GM21717 (cell line): ENCODE data around the gene CHRNB1.

Source experiments
- ATAC-seq: cut with Tn5 transposase; IDR thresholded peaks from one replicate; pipeline ENCODE4 v1.9.1; 2021; ENCODE audit warnings: mild to moderate bottlenecking, moderate library complexity; ENCODE audit not compliant: unreplicated experiment

CHRNB1 gene

DNA sequence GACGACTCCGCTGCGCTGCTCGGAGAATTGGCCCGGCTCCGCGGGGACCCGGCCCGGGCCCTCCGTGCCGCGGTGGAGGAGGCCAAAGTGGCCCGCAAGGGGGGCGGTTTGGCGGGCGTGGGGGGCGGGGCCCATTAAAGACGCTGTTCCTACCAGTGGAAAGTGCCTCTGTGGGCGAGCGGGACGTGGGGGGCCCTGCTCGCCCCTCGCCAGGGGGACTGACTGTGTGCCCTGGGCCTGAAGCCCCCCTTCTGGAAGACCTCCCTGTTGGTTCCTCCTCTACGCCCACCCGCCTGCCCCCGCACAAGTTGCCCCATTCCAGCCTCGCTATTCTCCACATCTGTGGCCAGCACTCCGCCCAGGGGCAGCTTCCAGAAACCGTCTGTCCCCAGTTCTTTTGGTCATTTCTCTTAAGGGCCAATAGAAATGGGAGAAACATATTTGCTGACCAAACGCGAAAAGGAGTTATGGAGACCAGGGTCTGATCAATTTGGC, 7.4 kb upstream of the CHRNB1 start:
- ATAC-seq: no peak

- no peak for ATAC-seq
Measured at GRCh38 chr17:7437950-7438614, 6.8 kb upstream of the CHRNB1 start.

GRCh38 chr17:7438656-7439460, 6.0 kb upstream of the CHRNB1 start:
- no peak for ATAC-seq

DNA sequence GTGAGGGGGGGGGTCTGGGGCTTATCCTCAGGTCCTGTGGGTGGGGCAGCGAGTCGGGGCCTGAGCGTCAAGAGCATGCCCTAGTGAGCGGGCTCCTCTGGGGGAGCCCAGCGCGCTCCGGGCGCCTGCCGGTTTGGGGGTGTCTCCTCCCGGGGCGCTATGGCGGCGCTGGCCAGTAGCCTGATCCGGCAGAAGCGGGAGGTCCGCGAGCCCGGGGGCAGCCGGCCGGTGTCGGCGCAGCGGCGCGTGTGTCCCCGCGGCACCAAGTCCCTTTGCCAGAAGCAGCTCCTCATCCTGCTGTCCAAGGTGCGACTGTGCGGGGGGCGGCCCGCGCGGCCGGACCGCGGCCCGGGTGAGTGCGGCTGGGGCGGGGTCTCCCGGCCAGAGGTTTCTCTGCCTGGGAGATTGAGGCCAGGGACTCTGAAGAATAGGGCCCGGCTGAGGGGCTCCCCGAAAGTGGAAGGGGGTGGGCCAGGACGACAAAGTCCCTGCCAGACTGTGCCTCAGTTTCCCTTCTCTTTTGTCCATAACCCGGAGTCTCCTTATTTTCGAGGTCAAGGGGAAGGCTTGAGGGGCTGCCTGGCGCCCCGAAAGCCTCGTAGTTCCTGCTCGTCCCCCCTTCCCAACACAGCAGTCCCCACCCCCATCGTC, 5.3 kb upstream of the CHRNB1 start, which contains the start of gene FGF11:
Gene FGF11, plus strand, starts transcription at position 51 of the 651 bp plus-strand sequence. Its CDS starts 109 bp downstream, at position 160.
- no peak for ATAC-seq

GRCh38 chr17:7440113-7440833, 4.6 kb upstream of the CHRNB1 start:
- ATAC-seq: no peak

GRCh38 chr17:7440834-7441195, 4.0 kb upstream of the CHRNB1 start:
- ATAC-seq: no peak

GRCh38 chr17:7441266-7441665, 3.6 kb upstream of the CHRNB1 start:
- no peak for ATAC-seq

GRCh38 chr17:7442142-7442541, 2.7 kb upstream of the CHRNB1 start:
- ATAC-seq: no peak

DNA sequence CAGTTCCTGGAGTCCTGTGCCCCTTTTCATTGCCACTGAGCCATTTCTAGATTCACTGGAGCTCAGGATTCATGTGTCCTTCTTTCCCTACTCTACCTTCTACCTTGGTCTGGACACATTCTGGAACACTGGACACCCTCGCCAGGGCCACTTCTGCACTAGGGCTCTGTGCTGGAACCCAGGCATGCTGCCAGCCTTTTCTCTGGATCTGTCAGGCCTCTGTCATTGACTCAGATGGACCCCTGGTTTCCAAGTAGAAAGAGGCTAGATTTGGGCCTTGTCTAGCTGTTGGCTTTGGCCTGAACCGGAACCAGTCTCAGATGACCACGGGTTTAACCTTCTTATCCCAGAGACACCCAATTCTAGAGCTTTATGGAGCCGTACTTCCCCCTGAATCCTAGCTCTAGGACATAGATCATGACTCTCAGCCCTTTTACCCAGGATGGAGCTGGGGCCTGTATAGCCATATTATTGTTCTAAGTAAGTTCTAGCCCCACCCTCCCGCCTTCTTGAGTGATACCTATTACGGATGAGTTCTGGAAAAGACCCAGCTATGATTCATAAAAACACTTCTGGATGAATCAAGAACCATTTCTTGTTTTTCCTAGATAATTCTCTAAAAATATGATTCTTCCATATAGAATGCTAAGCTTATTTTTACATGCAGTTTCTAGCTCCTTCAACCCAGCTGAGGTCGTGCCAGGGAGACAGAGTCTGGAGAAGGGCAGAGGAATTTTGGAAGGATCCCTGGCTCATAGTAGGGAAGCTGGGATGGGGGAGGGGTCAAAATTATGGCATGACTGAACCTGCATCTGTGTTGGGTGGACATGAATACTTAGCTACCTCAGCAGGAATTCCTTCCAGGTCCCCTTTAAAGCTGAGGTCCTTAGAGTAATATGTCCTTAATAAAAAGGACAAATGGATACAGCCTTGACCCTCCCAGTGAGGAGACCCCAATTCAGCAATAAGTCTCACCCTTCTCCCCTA, 1.1 kb upstream of the CHRNB1 start:
- ATAC-seq: no peak

- ATAC-seq: no peak
Measured at GRCh38 chr17:7445619-7445968, 733 bp downstream of the CHRNB1 start.

GRCh38 chr17:7448461-7448860, 3.6 kb downstream of the CHRNB1 start:
- no peak for ATAC-seq

- no peak for ATAC-seq
Measured at GRCh38 chr17:7459961-7460545, 15.2 kb downstream of the CHRNB1 start.

DNA sequence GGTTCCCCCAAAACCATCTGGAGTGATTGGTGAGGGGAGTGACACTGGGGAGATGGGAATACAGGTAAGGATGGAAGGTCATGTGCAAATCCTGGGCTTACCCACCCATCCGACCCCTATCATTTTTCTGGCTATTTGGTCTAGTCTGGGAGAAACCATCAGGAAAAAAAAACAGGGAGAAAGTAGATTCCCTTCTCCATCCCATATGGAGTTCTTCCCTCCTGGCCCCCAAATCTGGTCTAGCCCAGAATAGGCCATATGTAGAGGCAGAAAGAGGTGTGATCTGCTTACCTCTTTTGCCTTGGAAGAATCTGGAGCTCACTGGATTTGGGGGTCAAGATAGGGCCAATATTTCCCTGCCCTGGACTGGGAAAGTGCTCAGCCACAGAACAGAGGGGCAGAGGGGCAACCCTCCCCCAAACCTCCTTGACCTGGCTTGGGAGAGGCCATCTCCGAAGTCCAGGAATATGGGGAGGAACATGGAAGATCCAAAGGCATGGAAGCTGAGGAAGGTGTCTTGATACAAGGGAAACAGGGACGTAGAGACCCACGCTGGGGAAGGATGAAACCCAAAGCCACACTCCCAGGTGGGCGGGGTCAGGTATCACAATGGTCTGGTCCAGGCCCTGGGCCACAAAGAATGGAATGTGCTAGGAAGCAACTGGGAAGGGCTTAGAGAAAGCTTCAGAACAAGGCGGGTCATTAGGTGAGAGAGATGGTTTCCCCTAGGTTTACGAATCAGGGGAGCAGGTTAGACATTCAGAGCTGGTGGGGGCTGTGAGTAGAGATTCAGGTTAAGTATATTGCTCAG, 16.2 kb downstream of the CHRNB1 start:
- ATAC-seq: no peak

GRCh38 chr17:7462474-7463371, 17.9 kb downstream of the CHRNB1 start:
- no peak for ATAC-seq

GRCh38 chr17:7463372-7463846, 18.5 kb downstream of the CHRNB1 start:
- ATAC-seq: no peak

- no peak for ATAC-seq
Measured at GRCh38 chr17:7464081-7464480, 19.2 kb downstream of the CHRNB1 start.

GRCh38 chr17:7465597-7466275, 20.9 kb downstream of the CHRNB1 start:
- no peak for ATAC-seq
